ENCODE measurements around the gene SBF1.

SBF1 gene

DNA sequence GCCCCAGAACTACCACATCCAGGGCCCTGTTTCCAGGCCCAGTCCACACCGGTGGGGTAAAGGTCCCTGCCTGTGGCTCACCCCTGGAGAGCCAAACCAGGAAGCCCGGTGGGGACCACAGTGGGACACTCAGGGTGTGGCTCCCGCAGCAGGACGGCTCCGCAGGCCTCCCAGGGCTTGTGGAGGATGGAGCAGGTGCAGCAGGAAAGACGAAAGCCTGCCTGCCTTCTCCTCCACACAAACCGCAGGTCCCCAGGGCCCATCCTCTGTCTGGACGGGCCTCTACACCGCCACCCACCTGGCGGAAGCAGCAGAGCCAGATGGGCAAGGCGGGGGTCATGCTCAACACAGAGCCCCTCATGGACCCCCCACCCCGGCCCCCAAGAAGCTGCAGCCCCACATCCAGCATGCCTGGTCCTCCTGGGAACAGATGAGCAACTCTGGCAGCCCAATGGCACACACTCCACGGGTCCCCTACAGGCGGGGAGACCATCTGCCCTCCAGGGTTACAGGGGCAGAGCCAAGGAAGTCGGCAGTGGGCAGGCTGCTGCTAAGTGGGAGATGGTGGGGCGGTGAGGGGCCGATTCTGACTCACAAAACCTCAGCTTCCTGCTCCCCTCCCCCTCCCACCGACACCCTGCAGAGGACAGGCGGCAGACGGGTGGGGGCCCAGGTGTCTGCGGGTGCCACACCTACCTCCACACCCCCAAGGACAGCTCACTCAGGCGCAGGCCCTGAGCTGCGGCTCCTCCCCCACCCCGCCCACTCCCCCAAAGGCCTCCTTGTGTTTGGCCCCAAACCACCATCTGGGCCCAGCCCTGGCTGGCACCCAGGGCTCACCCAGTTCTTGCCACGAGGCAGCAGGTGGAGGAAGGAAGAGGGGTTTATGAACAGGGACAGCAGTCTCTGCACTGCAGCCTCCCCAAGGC, 5.2 kb downstream of the SBF1 start:
- Histone ChIP-seq H3K4me3 (peak overlapping the region in 1 of 7 experiments; percentile 4), H3K27ac (peak overlapping the region in 20 of 21 experiments; percentile 50 to 97 (median 76))

DNA sequence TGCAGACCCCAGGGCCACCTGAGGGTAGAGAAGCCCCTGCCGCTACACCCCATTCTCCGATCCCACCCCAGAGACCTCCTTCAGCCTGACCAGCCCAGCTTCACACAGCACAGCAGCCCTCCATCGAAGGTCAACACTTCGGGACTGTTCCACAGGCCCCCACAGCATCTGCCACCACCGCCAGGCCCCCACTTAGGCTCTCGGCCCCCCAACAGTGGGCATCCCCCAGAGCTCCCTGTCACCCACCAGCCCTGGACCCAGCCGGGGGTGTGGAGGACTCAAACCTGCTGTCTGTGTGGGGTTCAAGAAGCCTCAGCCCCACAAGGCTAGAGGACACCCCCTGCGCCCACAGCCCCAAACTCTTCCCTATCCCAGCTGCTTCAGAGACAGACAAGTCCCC, 6.2 kb downstream of the SBF1 start:
- H3K27ac ChIP-seq = peak overlapping the region in 16 of 21 experiments; percentile 1 to 97 (median 76)
- H3K4me3 ChIP-seq = no peak overlapping the region

DNA sequence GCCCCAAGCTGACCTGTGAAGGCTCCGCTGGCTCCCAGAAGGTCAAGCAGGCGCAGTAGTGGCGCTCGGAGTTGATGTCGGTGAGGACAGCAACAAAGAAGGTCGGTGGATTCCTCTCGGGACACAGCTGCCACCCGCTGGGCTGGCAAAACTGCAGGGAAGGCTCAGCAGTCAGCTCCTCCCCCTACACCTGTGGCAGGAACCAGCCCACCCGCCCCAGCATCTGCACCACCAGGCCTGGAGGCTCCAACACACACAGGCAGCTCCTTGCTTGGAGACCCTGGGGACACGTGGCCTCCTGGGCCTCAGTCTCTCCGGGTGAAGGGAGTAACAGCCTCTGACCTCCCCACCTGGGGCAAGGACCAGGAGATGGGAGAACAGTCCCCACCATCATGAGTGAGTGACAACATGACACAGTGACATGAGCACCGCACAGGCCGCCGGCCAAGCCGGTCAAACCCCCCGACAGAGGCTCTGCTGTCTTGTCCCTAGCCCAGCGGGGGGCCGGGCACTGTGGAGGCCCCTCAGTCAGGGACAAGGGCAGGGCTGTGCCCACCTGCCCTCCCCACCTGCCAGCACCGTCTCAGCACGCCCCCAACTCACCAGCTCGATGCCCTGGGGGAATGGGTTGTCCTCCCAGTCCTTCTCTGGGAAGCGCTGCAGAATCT, 6.9 kb downstream of the SBF1 start:
- H3K4me3 ChIP-seq = no peak overlapping the region
- H3K27ac ChIP-seq = peak overlapping the region in 8 of 21 experiments; percentile 72 to 97 (median 80)

DNA sequence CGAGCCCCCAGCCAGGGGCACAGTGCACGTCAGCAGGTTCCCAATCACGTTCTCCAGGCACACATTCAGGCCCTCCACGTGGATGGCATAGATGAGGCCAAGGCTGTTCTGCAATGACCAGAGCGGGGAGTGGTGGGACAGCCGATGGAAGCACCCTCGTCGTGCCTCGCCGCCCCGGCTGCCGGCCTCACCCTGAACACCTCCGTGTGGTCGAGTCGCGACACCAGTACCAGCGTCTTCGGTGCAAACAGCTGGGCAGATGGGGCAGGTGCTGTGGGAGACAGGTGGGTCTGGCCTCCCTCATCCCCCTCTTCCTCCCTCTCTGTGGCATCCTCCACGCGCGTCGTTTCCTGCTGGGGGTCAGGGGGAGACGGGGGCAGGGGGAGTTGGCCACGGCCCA, 7.5 kb downstream of the SBF1 start:
- Histone ChIP-seq H3K4me3 (no peak overlapping the region), H3K27ac (no peak overlapping the region)

DNA sequence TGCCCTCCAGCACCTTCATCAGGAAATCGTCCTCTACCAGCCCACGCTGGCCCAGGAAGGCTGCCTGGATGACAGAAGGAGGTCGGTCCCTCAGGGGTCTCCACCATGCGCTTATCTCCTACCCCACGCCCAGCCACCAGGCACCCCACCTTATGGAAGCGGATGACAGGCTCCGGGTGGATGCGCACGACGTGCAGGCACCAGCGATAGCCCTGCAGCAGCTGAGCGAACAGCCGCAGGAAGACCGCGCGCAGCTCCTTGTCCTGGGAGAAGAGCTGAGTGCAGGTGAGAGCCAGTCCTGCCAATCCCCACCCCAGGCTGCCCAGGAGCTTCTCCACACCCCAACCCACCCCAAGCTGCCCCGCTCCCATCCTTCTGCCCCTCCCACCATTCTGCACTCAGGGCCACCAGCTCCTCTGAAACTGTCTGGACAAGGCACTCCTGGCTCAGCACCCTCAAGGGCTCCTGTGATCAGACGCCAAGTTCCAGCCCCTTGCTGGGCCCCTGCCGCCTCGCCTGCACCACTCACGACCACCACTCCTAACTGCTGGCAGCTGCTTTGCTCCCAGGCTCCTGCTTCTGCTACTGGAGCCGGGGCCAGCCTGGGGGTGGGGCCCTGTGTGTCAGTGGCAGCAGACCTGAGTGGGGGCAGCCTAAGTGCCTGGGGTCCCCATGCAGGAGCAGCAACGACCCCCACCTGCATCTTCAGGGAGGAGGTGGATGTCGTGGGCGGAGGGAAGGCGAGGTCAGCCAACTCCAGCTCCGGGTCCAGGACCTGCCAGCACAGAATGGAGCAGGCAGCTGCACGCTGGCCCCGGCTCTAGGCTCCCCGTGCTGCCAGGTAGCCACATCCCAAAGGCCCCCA, 9.5 kb downstream of the SBF1 start:
- Histone ChIP-seq H3K4me3 (no peak overlapping the region), H3K27ac (no peak overlapping the region)

DNA sequence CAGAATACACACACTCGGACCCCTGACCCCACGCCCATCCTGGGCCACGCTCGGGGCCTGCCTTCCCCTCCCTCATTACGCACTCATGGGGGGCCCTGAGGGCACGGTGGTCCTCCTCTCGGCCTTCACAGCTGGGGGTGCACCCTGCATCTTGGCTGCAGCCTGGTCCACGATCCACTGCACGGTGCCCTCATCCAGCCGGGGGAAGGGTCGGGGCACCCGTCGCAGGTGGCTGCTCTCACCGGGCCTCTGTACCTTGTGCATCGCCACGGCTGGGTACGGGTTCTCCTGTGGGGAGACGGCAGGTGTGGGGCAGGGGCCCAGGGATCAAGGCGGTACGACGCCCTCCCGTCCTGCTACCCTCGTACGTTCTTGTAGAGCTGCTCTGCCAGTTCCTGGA, 10.4 kb downstream of the SBF1 start:
- Histone ChIP-seq H3K4me3 (no peak overlapping the region), H3K27ac (no peak overlapping the region)

DNA sequence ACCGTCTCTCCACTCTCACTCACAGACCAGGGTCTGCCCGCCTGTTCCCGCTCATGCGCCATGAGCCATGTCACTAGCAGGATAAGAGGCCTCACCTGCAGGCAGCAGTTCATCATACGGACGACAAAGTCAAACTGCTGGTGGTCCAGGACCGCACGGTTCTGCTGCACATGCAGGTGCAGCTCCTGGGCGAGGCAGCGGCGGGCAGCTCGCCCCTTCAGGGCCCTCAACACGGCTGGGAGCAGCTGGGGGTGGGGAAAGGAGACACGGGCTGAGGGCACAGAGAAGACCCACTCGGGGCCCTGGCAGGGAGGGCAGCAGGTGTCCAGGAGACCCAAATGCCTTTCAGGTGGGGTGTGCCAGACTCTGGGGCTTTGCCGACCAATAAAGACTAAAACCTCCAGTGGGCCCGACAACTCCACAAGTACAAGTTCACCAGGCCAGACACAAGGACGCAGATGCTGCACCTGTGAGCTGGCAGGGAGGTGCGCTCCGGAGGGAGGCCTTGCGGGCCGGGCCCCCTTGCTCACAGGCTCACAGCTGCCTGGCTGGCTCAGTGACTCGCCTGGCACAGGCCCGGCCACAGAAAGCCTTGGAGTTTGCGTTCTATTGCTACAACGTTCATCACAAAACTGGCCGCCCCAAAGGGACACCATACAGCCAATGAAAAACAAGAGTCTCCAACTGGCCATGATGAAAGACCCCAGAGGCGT, 11.5 kb downstream of the SBF1 start:
- no peak overlapping the region for H3K27ac ChIP-seq
- H3K4me3 ChIP-seq = no peak overlapping the region

DNA sequence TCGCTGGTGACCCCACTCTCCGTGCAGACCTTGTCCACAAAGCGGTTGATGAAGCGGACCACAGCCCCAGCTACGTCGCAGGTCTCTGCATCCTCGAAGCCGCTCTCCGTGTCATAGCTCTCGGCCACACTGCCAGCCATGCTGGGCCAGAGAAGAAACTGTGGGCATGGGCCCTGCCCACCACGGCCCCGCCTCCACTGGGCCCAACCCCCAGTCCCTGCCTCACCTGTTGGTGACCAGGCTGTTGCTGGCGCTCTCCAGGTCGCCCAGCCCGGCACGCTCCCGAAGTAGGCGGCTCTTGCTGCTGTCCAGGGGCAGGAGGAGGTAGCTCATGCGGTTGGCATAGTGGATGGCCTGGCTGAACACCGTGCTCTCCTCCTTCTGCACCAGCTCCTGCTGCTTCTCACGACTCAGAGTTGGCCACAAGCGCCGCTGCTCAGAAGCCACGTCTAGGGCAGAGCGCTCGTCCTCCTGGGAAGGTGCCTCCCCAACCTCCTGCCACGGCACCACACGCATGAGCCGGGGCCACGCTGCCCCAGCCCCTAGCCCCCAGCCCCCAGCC, 12.8 kb downstream of the SBF1 start:
- H3K27ac ChIP-seq = no peak overlapping the region
- H3K4me3 ChIP-seq = no peak overlapping the region

DNA sequence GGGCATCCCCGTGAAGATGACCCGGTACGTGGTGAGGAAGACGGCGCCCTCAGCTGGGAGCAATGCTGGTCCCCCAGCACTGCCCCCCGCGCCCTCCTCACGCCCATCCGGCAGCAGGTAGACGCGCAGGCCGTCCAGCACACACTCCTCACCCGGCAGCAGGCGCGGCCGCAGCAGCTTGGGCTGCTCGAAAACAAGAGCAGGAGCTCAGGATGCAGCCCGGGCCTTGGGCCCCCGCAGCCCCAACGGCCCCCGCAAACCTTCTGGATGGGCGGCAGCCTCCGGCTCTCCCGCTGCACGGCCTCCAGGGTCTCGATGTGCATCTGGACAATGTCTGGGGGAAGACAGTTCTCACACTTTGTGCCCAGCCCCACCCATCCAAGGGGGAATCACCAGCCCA, 13.3 kb downstream of the SBF1 start:
- Histone ChIP-seq H3K4me3 (no peak overlapping the region), H3K27ac (peak overlapping the region in 2 of 21 experiments; percentile 50 to 60)

DNA sequence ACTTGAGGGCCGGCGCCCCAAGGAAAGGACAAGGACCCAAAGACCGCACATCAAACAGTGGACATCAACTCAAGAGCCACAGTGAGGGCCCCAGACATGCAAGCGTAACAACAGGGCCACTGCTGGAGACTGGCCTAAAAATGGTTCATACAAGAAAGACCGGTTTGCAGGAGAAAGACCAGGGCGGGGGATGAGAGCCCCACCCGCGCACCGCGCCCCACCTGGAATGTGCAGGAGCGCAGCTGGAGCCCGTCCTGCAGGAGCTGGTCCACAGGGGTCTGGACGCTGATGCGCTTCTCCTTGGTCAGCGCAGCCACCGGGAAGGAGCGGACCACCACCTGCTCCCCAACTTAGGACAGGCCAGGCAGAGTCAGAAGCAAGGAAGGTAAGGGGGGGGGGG, 13.9 kb downstream of the SBF1 start:
- Histone ChIP-seq H3K4me3 (no peak overlapping the region), H3K27ac (peak overlapping the region in 12 of 21 experiments; percentile 14 to 70 (median 52))

DNA sequence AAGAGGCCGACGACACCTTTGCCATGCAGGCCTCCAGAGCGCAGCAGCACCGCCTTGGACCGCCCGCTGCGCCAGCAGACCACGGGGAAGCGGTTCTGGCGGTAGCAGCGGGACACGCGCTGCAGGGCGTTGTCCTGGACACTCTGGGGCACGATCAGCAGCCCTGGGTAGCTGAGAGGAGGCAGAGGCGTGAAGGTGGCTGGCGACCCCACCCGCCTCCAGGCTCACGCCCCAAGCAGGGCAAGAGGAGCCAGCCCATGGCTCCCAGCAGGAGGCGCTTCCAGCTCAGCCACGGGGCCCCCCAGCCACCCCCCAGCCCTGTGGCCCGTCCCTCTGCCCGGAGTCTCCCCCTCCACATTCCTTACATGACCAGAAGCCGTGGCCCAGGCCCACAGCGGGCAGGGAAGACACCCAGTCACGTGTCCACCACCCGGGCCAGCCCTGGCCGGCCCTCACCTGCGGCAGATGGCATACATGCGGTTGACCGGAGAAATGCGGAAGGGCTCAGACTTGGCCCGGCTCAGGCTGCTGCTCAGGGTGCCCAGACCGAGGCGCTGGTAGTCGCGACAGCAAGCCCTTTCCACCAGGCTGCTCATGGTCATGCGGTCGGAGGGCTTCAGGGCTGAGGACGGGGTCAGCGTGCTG, 15.2 kb downstream of the SBF1 start:
- Histone ChIP-seq H3K27ac (peak overlapping the region in 1 of 21 experiments; percentile 54), H3K4me3 (no peak overlapping the region)

DNA sequence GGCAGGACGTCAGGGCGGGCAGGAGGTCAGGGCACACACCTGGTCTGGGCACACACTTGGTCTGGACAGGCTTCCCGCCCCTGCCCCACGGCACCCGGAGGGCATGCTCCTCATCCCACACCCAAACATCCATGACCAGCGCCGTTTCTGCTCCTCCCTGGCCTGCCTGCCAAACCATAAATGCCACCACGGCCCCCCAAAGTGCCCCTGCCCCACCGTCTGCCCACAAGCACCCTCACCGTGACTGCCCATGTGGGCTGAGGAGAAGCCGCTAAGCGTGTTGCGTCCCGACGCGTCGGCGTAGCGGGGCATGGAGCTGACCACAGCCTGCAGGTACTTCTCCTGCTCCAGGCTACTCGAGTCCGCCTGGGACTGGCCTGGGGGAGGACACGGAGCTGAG, 15.8 kb downstream of the SBF1 start:
- Histone ChIP-seq H3K4me3 (no peak overlapping the region), H3K27ac (no peak overlapping the region)

DNA sequence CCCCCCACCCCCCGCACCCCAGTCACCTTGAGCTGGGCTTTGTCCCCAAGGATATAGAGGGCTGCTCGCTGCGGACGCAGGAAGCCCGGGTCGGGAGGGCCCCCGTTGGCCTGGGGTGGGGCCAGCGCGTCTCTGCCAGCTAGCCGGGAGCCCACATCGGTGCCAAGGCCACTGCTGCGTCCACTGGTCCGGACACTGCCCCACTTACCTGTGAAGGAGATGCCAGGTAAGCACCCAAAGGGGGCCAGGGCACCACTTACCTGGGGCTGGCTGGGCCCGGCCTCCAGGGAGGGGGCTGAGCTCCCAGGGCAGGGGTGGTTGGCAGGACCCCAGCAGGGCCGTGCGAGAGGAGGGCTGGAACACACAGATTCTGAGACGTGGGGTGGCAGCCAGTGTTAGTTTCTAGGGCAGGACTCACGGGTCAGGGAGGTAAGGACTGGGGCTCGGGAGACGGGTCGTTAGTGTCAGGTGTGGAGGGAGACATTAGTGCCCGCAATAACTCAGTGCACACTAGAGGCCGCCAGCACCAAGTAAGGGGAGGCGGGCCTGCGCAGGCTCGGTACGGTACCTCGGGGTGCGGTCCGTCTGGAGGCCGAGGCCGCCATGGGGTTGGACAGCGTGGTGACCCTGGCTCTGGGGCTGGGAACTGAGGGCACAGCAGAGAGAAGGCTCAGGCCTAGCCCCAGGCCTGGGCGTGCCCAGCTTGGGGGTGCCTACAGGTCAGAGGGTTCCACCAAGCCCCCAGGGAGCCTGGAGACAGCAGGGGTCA, 18.2 kb downstream of the SBF1 start:
- H3K27ac ChIP-seq = no peak overlapping the region
- no peak overlapping the region for H3K4me3 ChIP-seq

DNA sequence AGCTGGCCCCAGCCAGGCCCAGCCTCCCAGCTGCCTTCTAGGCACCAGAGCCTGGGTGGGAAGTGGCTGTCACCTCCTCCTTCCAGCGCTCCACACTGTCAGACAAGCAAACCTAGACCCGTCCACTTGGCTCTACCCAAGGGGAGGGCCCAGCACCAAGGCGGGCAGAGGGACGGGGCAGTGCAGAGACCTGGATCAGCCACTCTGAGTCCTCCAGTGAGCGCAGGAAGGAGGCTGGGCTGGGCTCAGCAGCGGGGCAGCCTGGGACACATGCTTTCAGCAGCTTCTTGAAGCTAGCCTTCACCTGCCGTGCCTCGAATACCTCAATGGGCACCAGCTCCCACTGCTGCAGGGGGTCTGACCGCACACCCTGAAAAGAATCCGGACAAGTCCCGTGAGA, 18.8 kb downstream of the SBF1 start:
- no peak overlapping the region for H3K27ac ChIP-seq
- no peak overlapping the region for H3K4me3 ChIP-seq

DNA sequence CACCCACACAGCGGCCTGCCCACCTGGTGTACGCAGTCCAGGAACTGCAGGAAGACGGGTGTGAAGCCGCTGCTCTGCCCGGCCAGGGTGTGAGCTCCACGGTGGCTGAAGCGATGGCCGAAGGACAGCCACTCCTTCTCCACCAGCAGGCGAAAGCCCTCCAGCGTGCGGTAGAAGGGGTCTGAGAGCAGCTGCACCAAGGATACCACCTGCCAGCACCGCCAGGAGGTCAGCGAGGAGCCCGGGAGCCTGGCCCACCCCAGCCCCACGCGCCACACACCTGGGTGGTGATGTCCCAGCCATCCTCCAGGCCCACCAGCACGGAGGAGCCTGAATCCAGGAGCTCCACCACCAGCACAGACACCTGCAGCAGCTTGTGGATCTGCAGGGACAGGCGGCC, 19.6 kb downstream of the SBF1 start:
- no peak overlapping the region for H3K4me3 ChIP-seq
- no peak overlapping the region for H3K27ac ChIP-seq

DNA sequence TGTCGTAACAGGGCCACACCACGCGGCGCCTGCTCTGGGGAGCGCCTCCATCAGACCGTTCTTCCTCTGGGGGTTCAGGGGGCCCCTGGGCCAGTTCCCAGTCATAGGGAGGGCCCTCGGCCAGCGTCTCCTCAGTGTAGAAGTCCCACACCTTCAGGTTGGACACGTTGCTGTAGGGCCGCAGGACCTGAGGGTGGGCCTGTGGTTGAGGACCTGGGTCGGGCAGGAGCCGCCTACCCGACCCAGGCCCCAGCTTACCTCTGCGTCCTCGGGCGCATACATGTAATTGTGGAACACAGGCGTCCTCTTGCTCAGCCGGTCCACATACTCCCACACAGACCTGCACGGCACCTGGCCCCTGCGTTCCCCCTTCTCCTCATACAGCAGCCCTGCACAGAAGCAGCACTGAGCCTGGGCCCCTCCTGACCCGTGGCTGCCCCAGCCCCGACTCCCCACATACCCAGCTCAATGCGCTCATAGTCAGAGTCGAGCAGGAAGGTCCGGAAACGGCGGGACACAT, 20.2 kb downstream of the SBF1 start:
- no peak overlapping the region for H3K27ac ChIP-seq

DNA sequence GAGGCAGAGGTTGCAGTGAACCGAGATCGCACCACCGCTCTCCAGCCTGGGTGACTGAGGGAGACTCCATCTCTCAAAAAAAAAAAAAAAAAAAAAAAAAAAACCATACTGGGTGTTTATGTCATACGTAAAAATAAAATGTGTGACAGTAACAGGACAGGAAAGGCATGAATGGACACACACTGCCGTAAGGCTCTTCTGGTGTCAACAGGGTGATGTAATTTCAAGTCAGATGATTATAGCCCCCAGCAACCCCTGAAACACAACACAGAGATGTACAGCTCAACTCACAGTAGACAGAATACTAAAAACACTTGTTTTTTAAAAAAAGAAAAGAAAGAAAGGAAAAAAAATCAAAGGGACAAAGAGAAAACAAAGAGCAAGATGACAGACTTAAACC, 22.2 kb downstream of the SBF1 start:
- Histone ChIP-seq H3K4me3 (no peak overlapping the region), H3K27ac (no peak overlapping the region)

More for the DNA sequence above, 20.2 kb downstream of the SBF1 start:
- no peak overlapping the region for H3K4me3 ChIP-seq
